ENCODE measurements around the gene GARIN5B.
"Not testable (repeated sequence)": the region's sequence is repeated elsewhere in the genome, so short reads cannot be mapped to it uniquely, and the experiment has no call there.

The GARIN5B gene

DNA sequence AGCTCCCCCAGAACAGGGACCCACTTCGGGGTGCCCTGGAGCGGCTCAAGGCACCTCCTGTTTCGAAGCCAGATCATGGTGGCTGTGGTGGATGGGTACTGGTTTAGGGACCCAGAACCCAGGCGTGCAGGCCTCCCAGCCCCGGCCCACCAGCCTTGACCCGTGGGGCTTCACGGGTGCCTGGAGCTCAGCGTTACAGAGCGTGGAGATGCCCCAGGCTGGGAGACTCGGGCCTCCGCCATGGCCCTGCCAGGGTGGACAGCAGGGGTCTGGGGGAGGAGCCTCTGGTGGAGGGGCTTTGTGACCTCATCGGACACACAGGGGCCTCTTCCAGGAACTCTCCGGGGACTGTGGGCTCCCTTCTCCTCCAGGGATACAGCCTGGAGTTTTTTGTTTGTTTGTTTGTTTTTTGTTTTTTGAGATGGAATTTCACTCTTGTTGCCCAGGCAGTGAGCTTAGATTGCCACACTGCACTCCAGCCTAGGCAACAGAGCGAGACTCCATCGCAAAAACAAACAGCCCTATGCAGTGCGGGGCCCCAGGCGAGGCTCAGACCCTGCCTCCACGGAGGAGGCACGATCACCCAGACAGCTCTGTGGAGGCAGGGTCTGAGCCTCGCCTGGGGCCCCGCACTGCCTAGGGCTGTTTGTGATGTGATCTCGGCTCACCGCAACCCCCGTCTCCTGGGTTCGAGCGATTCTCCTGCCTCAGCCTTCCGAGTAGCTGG lies at the start of gene GARIN5B:
Gene GARIN5B (minus strand): TSS at position 271 of the 727 bp plus-strand sequence. CDS start 194 bp downstream, at position 77.
- DNase-seq = no peak

DNA sequence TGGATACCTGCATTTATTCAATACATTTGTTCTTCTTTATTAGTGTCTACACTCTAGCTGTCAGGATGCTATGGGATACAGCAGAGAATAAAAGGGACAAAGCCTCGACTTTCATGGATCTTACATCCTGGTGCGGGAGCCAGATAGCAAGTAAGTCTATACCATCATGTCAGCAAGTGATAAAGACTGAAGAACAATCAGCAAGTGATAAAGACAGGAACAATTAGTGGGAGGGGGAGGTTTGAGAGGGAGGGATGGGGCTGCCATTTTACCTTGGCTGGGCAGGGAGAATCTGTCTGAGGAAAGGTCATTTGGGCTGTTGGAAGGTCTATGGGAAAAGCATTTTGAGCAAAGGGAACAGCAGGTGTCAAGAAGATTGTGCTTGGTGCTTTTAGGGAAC lies 47.1 kb upstream of the GARIN5B start:
- no peak for DNase-seq

DNA sequence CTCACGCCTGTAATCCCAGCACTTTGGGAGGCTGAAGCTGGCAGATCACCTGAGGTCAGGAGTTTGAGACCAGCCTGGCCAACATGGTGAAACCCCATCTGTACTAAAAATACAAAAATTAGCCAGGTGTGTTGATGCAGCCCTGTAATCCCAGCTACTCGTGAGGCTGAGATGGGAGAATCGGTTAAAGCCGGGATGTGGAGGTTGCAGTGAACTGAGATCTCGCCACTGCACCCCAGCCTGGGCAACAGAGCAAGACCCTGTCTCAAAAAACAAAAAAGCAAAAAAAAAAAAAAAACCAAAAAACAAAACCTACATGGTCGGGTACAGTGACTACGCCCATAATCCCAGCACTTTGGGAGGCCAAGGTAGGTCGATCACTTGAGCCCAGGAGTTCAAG lies 46.1 kb upstream of the GARIN5B start:
- not testable (repeated sequence) for DNase-seq

DNA sequence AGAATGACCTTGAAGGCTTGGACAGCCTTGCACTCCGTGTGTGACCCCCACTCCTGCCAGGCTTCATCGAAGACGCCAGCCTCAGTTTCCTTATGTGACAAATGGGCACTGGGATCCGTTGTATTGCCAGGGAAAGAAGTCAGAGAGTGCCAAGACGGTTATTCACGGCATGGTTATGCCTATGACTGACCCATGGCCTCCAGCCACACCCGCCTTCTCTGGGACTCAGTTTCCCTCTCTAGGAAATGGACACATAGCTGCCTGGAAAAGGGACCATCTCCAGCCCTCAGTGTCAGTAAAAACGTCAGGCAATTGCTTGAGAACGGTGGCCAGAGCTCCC lies 45.4 kb upstream of the GARIN5B start:
- no peak for DNase-seq

DNA sequence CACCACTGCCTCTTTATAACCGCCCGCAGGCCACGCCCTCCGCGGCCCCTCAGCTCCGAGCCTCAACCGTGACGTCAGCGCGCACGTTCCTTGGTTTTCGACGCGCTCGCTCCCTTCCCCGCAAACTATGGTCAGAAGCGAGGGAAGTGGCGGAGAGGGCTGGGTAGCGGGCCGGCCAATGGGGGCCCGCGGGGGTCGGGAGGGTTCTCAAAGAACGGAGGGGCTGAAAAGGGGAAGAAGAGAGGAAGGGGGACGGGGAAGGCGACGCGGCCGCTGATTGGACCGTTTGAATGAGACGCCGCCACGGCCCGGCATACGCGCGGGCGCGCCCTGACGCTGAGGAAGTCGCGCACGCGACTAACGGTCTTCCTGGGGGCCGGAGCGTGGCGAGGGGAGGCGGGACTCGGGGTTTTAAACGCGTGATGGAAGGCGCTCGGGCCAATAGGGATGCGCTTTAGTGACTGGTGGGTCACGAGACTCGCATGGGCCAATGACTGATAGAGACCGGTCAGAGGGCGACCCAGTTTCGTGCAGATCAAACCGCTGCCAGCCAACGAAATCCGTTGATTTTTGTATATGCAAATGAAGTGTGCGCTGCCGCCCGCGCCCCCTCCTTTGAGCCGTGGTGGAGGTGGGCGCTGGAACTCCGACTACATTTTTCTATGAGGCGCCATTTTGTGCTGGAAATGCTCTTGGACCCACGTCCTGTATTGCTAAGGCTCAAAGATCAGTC lies 44.9 kb upstream of the GARIN5B start:
- DNase-seq = peak; percentile 100

DNA sequence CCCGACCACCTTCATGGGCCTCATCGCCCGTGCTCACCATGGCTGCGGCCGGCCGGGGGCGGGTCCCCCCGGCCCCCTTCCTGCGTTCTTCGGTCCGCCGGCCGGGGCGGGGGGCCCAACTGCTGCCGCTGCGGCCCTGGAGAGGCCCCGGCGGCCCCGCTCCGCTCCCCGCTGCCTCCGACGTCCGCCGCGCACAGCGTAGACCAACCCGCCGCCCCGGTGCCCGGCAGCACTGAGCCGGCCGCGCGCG lies 44.4 kb upstream of the GARIN5B start, which contains the start of gene UBE2S:
Gene UBE2S (minus strand): TSS at position 239 of the 250 bp plus-strand sequence. CDS start 199 bp downstream, at position 40.
- not testable (repeated sequence) for DNase-seq

DNA sequence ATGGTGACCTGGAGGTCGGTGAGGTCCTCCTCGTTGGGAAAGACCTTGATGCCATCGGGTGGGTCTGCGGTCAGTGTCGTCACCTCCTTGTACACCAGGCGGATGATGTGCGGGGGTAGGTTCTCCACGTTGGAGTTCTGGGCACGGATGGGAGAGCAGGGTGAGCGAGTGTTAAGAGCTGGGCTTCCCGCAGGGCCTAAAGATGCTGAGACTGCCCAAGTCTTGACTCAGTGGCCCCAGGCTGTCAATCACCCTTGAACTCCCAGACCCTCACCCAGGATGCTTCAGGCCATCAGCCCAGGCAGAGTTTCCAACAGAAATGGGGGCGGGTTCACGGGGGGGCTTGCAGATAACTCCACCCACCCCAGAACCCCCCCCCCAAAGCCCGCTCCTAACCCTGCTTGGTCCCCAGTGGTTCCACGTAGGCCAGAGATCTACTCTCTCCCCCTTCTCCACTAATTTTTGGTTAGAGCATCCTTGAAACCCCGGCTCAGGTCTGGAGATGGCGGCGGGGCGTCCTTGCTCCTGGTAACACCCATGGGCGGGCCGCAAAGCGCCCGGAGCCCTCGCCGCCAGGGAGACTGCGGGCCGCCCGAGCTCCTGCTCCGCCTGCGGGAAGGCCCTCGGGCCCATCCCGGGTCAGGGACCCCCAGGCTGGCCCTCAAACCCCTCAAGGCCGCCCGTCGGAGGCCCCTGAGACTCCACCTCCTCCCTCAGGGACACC lies 43.9 kb upstream of the GARIN5B start:
- DNase-seq = no peak

DNA sequence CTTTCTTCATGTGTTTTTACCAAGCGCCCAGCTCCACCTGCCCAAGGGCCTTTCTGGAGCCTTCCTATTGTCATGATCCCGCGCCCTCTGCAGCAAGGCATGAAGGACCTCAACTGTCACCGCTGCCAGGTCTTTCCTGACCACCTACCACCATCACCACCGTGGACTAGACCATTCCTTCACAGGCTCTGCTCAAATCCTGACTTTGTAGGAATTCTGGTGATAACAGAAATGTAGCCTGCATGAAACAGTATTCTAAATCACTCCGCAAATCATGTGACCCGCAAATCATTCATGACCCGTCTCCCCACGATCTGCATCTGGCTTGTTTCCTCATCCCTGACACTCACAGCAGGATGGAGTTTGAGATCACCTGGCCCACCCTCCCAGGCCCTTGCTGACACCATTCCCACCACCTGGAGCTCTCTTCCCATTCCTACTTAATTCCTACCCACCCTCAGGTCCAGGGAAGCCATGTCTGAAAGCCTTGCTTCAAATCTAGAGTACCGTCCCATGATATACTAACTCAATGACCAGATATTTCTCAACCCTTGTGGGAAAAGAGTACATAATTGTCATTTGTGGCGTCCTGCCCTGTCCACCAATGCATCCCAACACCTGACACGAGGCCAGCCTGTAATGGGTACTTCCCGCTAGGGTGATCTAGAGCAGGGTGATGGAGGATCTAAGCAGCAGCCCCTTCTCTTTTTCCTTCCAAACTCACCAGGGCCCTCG lies 43.2 kb upstream of the GARIN5B start:
- no peak for DNase-seq

DNA sequence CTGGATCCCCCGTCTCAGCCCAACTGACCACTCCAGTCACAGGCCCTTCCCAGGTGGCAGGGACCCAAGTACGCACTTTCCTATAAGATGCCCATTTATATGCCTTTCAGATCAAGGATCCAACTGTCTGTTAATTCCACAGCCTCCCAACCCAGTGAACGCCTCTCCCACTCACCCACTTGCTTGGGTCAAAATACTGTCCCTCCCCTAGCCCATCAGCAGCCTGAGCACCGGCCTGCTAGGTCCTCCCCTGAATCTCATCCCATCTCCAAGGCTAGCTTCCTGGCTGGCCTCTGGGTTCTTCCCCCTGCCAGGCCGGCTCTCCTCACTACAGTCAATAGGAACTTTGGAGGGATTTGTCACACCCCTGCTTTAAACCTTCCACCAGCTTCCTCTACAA lies 42.6 kb upstream of the GARIN5B start:
- DNase-seq = no peak

DNA sequence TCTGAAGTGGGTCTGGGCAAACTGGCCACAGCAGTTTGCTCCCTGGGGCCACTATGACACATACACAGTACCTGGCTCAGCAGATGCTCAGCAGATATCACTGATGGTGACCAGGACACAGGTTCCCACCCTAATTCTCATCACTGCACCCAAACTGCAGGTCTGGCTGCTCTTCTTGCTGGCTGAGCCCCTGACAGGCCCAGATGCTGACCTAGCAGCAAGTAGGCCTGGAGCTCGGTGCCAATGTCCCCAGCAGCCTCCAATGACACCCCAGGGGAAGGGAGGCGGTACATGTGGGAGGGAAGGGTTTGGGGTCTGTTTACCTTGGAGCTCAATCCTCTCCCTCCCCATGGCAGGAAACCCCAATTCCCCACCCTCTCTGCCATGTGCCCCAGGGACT lies 39.4 kb upstream of the GARIN5B start:
- no peak for DNase-seq

DNA sequence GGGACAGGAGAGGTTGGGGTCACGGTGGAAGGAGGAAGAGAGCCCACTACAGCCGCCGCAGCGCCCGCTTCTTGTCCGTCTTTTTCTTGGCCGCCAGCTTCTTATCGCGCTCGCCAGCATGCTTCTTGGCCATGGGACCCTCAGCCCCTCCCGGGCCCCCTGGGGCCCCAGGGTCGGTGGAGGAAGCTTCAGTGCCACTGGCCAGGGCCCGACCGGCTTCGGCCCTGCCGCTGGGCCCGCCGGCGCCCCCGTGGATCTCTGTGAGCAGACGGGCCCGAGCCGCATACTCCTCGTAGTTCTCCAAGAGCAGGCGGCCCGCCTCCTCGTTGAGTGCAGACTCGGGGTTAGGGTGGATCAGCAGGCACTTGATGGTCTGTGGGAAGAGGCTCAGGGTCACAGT lies 38.3 kb upstream of the GARIN5B start:
- DNase-seq = not testable (repeated sequence)

DNA sequence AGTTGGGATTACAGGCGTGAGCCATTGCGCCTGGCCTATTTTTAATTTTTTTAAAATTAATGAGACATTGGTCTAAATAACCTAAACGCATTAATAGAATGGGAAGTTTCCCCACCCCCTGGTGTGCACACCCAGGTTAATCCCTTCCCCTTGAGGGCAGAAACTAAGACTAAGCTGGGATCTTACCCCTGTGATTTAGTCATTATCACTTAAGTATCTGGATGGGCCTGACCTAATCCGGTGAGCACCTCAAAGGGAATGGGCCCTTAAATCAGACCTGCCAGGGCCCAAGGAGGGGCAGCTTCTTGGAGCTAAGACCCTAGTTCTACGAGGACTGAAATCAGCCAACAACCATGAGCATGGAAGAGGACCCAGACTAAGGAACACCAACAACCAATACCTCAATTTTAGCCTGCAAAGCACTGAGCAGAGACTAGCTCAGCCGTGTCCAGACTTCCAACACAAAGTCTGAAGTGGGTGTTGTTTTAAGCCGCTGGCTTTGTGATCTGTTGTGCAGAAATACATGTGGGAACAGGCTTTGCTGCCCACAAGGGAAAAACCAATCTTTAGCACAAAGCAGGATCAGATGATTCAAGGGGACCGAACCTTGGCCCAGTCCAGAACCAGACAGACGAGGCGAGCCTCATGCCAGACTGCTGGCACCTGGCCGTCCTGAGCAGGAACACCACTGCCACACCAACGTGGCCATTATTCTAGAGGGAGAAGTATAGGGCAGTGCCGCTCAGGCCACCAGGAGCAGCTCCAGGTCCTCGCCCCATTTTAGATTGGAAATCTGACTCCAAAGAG lies 37.4 kb upstream of the GARIN5B start:
- DNase-seq = no peak

DNA sequence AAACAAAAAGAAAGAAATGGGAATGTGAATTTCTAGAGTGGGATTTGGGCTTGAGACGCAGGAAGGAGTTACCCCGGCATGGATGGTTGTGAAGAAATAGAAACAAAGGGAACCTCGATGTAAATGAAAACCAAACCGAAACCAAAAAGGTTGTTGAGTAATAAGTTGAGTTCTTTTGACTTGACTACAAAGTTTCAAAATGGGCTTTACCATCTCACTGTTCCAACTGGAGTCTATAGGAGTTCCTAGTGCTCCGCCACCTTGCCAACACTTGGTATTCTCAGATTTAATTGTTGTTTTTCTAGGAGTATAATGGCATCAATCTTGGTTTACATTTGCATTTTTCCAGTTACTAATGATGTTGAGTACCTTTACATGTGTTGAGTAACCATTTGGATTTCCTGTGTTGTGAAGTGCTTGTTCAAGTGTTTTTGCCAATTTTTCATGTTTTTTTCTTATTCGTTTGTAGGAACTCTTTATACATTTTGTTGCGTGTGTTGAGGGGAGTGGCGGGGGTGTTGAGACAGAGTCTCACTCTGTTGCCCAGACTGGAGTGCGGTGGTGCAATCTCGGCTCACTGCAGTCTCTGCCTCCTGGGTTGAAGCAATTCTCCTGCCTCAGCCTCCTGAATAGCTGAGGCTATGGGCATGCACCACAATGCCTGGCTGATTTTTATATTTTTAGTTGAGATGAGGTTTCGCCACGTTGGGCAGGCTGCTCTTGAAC lies 35.3 kb upstream of the GARIN5B start:
- no peak for DNase-seq

DNA sequence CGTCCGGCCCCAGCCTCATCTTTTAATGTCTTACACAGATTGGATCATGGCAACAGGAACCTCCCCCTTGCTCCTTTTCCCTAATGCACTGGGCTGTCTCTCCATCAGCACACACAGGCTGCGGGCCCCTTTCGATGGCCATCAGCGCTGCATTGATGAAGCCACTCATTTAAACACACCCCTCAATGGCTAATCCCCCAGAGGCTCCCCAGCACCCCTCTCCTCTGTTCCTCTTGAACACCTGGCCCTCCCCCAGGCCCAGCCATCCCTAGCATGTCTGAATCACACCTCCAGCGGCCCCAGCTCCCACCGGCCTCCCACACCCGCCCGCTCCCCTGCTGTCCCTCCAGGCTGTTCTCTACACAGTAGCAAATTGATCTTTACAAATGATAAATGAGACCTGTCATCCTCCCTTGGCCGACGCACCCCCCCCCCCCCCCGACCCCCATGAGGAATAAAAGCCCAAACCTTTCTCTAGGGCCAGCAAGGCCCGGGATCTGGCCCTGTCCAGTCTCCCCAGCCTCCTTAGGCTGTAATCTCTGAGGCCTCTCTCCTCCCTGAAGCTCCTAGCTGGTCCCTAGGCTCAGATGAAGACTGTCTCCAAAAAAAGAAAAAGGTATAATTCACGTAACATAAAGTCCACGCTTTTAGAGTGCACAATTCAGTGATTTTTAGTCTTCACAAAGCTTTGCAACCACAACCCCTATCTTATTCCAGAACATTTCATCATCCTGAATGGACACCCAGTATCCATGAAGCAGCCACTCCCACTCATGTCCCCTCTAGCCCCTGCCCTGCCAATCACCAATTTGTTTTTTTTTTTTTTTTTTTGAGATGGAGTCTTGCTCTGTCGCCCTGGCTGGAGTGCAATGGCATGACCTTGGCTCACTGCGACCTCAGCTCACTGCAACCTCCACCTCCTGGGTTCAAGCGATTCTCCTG lies 30.0 kb upstream of the GARIN5B start:
- no peak for DNase-seq

DNA sequence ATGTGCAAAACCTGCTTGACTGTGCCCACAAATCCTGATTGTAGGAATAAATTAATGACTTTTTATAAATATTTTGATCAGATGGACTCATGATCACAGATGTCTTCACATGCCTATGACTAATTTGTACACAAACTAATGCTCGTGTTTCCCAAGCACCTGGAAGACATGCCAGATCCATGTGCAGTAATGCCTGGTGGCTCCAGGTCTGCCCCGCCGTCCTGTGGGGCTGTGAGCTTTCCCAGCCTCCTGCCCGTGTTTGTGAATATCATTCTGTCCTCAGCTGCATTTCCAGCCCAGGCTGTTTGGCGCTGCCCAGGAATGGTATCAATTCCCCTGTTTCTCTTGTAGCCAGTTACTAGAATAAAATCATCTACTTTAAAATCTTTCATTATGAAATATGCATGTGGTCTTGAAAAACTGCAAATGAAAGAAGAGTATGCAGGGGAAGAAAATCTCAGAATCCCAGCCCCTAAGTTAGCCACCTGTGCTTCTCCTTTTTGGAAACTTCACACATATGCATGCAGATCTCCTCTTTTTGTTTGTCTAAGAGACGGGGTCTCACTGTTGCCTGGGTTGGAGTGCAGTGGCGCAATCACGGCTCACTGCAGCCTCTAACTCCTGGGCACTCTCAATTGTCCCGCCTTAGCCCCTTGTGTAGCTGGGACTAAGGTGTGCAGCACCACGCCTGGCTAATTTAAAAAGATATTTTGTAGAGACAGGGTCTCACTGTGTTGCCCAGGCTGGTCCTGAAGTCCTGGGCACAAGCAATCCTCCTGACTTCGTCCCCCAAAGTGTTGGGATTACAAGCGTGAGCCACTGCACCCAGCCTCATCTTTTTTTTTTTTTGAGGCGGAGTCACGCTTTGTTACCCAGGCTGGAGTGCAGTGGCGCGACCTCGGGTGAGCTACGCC lies 28.9 kb upstream of the GARIN5B start:
- DNase-seq = no peak

DNA sequence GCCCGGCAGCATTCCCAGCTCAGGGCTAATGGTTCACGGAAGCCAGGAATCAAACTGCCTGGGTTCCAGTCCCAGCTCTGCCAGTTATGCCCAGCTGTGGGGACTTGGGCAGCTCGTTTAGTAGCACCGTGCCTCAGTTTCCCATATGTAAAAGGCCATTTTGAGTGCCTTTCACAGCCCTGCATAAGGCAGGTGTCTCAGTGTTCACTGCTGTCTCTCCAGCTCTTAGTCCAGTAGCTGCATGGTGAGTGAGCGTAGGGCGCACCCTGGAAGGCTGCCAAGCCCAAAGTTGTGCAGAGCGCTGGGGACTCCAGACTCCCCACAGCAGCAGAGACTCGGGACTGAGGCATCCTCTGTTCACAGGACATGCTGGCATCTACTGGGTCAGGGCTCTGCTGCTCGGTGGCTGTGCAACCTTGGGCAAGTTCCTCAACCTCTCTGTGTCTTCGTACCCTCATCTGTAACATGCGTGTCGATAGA lies 28.2 kb upstream of the GARIN5B start:
- no peak for DNase-seq

DNA sequence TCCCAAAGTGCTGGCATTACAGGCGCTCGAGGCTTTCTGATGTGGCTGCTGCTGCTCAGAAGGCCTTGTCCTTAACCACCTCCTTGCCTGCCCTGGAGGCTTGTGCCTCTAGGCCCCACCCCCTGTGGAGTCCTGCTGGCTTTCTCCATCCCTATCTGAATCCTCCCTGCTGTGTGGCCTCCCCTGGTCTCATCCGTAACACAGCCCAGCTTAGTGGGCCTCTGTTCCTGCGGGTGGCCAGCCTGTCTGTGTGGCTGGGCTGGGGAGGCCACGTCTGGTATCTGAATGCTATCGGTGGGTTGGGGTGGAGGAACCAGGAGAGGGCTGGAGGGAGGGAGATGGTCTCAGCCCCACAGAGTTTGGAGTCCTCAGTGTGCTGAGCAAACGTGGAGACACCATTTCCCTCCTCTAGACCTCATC lies 27.4 kb upstream of the GARIN5B start:
- no peak for DNase-seq

DNA sequence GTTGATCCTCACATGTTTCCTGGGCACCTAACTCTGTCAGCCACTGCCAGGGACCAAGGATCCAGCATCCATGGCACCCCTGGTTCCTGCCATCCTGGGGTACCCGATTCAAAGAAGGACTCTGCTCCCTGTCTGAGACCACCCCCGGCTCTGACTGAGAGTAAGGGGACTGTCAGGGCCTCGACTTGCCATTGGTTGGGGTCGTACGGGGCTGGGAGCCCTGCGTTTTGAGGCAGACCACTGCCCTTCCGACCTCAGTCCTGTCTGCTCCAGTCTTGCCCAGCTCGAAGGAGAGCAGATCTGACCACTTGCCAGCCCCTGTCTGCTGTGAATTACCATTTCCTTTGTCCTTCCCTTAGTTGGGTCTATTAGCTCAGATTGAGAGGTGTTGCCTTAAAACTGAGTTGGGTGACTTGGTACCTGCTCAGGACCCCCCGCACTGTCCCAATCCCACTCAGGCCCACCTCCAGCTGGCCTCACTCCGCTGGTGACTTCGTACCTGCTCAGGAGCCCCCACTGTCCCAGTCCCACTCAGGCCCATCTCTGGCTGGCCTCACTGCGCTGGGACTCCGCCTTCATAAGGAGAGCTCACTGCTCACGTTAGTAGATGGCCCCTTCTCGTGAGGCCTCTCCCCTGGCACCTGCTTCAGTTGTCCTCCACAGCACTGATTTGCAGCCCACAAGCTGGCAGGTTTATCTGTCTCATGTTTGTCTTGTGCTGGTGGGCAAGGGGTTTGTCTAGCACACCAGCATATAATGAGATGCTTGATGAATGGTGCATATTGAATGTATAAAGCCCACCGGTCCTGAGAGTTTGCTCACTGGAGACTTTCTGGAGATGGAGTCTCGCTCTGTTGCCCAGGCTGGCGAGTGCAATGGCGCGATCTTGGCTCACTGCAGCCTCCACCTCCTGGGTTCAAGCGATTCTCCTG lies 26.6 kb upstream of the GARIN5B start:
- DNase-seq = no peak
